Testis (tissue), 3 donors: ENCODE data around the gene CTXND1. TPM values are rescaled to one million over a fixed set of nuclear protein-coding genes. Genes with fewer than 3 reads are reported as not detected.

Source experiments
- DNase-seq: peaks from one replicate; pipeline ENCODE4 v3.0.0-alpha.2; 2019
- H3K27ac ChIP-seq, 2 donors: fragments of 200-600 bp; sonication (generic); one replicate each; pipeline ENCODE4 v1.5.1; 2019
- H3K27me3 ChIP-seq: fragments of 200-600 bp; sonication (generic); one replicate; pipeline ENCODE4 v1.5.1; 2019
- H3K36me3 ChIP-seq: fragments of 200-600 bp; sonication (generic); one replicate; pipeline ENCODE4 v1.5.1; 2017; ENCODE audit warnings: low read depth; ENCODE audit errors: missing control alignments
- H3K4me1 ChIP-seq: fragments of 200-600 bp; sonication (generic); one replicate; pipeline ENCODE4 v1.5.1; 2019
- H3K4me3 ChIP-seq, 2 donors: fragments of 200-600 bp; sonication (generic); one replicate each; pipeline ENCODE4 v1.5.1; 2017 to 2019
- H3K9me3 ChIP-seq: fragments of 200-600 bp; sonication (generic); one replicate; pipeline ENCODE4 v1.5.1; 2017
- CTCF ChIP-seq, 3 experiments: fragments of 450-650 bp in 2 of 3; fragments of 200-600 bp in 1 of 3; sonication (generic) in 1 of 3; IDR thresholded peaks; one replicate each; pipeline ENCODE4 v1.5.1; 2016 to 2019; ENCODE audit warnings: antibody characterized with exemption in 3 of 3, mild to moderate bottlenecking in 2 of 3, moderate library complexity in 1 of 3
- POLR2A ChIP-seq: fragments of 450-650 bp; IDR thresholded peaks from one replicate; pipeline ENCODE4 v1.6.1; 2017; ENCODE audit warnings: antibody characterized with exemption, mild to moderate bottlenecking, moderate library complexity
- WGBS, 2 donors: methylation state at CpG; one replicate each; pipeline ENCODE4 v1.1.5; 2018; 5-methylcytosine and 5-hydroxymethylcytosine counted together
- intact Hi-C: fragments of 100-400 bp; cut with DNase I; formaldehyde crosslinking; loops from one replicate; pipeline ENCODE4 v1.15.1; 2023; ENCODE audit warnings: low total_unique reads
- polyA plus RNA-seq: library from polyadenylated mRNA; stranded (reverse); fragments of 350-450 nt; fragmentation: Illumina TruSeq; extraction: RNeasy Lipid Tissue Mini Kit (QIAGEN cat#74804); gene quantifications from one replicate; pipeline ENCODE4 v1.2.3, GENCODE V29; 2014; ENCODE audit warnings: low read depth, low replicate concordance; ENCODE audit not compliant: insufficient read depth
- total RNA-seq, 2 donors: library from RNA; depleted of rRNA; stranded (reverse); fragments of >200 nt; gene quantifications; one replicate each; pipeline ENCODE4 v1.2.3, GENCODE V29; 2016

Gene CTXND1
- total and polyA plus RNA-seq, 3 donors from 2014 or later = 0.06 to 1.6 TPM; not detected in 1

GRCh38 chr15:80191897-80192595 is 60.0 kb downstream of the CTXND1 start:
- Histone ChIP-seq H3K36me3 (no peaks in the 10 kb centered on the region), H3K4me1 (no peaks in the 10 kb centered on the region), H3K27me3 (no peaks in the 10 kb centered on the region), H3K27ac (no peak overlapping the region), H3K9me3 (no peaks in the 10 kb centered on the region), H3K4me3 (no peak overlapping the region)
- DNase-seq = no peak
- WGBS, 2 donors = 90 to 93% methylated on average over 8 of the region's 8 CpGs
- intact Hi-C loops = no loop called here
- TF ChIP-seq POLR2A (no peak), CTCF (IDR thresholded peaks at IDR 0.05) (no peak)

GRCh38 chr15:80191198-80191597 is 60.8 kb downstream of the CTXND1 start:
- WGBS, 2 donors = 92 to 98% methylated on average over 2 of the region's 2 CpGs
- Histone ChIP-seq H3K4me1 (no peaks in the 10 kb centered on the region), H3K27me3 (no peaks in the 10 kb centered on the region), H3K36me3 (no peaks in the 10 kb centered on the region), H3K9me3 (no peaks in the 10 kb centered on the region), H3K27ac (no peak overlapping the region), H3K4me3 (no peak overlapping the region)
- intact Hi-C loops = no loop called here
- DNase-seq = no peak
- no peak for TF ChIP-seq POLR2A
- TF ChIP-seq CTCF (IDR thresholded peaks at IDR 0.05) = no peak

- 80 to 91% methylated on average over 2 of the region's 2 CpGs for WGBS, 2 donors
- H3K36me3 ChIP-seq = no peaks in the 10 kb centered on the region
- no peaks in the 10 kb centered on the region for H3K9me3 ChIP-seq
- no peak overlapping the region for H3K4me3 ChIP-seq
- intact Hi-C loops = no loop called here
- H3K4me1 ChIP-seq = no peaks in the 10 kb centered on the region
- TF ChIP-seq POLR2A (no peak), CTCF (IDR thresholded peaks at IDR 0.05) (no peak)
- H3K27me3 ChIP-seq = no peaks in the 10 kb centered on the region
- no peak overlapping the region for H3K27ac ChIP-seq
- DNase-seq = no peak
Measured at GRCh38 chr15:80188251-80188650, 63.8 kb downstream of the CTXND1 start.

- TF ChIP-seq POLR2A (no peak), CTCF (IDR thresholded peaks at IDR 0.05) (no peak)
- no peak for DNase-seq
- 93 to 100% methylated on average over 1 of the region's 1 CpG for WGBS, 2 donors
Measured at GRCh38 chr15:80186597-80186996, 65.4 kb downstream of the CTXND1 start.

GRCh38 chr15:80186066-80186465 is 65.9 kb downstream of the CTXND1 start:
- no peaks in the 10 kb centered on the region for H3K9me3 ChIP-seq
- no peak overlapping the region for H3K4me3 ChIP-seq
- TF ChIP-seq POLR2A (no peak), CTCF (IDR thresholded peaks at IDR 0.05) (no peak)
- H3K4me1 ChIP-seq = no peaks in the 10 kb centered on the region
- H3K27me3 ChIP-seq = no peaks in the 10 kb centered on the region
- 92 to 94% methylated on average over 7 of the region's 7 CpGs for WGBS, 2 donors
- no peak for DNase-seq
- intact Hi-C loops = no loop called here
- no peak overlapping the region for H3K27ac ChIP-seq
- no peaks in the 10 kb centered on the region for H3K36me3 ChIP-seq

More at GRCh38 chr15:80186597-80186996, 65.4 kb downstream of the CTXND1 start:
- Histone ChIP-seq H3K9me3 (no peaks in the 10 kb centered on the region), H3K36me3 (no peaks in the 10 kb centered on the region), H3K4me1 (no peaks in the 10 kb centered on the region), H3K27me3 (no peaks in the 10 kb centered on the region), H3K4me3 (no peak overlapping the region), H3K27ac (no peak overlapping the region)
- intact Hi-C loops = no loop called here
